ENCODE measurements around the gene HDAC4. TPM values are rescaled to one million over a fixed set of nuclear protein-coding genes. Genes with fewer than 3 reads are reported as not detected.
A peak's percentile ranks its signal among the peaks of the same experiment; 100 is the strongest.

HDAC4 gene
- total and polyA plus RNA-seq, 2 experiments from 2014 or later: 8.1 to 41.8 TPM

GRCh38 chr2:239345251-239345650 is 55.6 kb downstream of the HDAC4 start:
- Histone ChIP-seq H3K79me2 (replicated peaks; ENCODE audit: insufficient read depth) (peaks cover 91% of the 10 kb centered on the region), H3K9me2 (ENCODE audit: insufficient read depth) (no peaks in the 10 kb centered on the region), H3K4me3 (no peak overlapping the region), H3K27ac (ENCODE audit: low read depth) (0 out of 2 replicates have a peak overlapping the region, but pooled peaks have one; percentile 50), H3K4me2 (no peak overlapping the region), H3K27me3 (ENCODE audit: insufficient read depth) (no peaks in the 10 kb centered on the region), H3K36me3 (ENCODE audit: insufficient read depth) (no peaks in the 10 kb centered on the region), H3K4me1 (ENCODE audit: insufficient read depth) (no peaks in the 10 kb centered on the region), H2AFZ (no peak overlapping the region), H3F3A (replicated peaks; ENCODE audit: low read depth) (no peaks in the 10 kb centered on the region), H4K20me1 (replicated peaks; ENCODE audit: insufficient read depth) (peaks cover 11% of the 10 kb centered on the region; the same call in 1 of the 2 replicates)
- TF ChIP-seq STAT1 (IDR thresholded peaks at IDR 0.05; ENCODE audit: unreplicated experiment): no peak
- no peak for TF ChIP-seq POLR2AphosphoS5 (IDR thresholded peaks at IDR 0.05; ENCODE audit: low read depth)
- no peak for TF ChIP-seq ZNF114 (CRISPR knock-in tag; IDR thresholded peaks at IDR 0.05)
- TF ChIP-seq ZNF331 (CRISPR knock-in tag; IDR thresholded peaks at IDR 0.05; ENCODE audit: low read depth): no peak
- Mint-ChIP-seq H3K4me3 (no peak overlapping the region), H3K27ac (no peak overlapping the region), H3K4me1 (peaks cover 10% of the 10 kb centered on the region), H3K27me3 (ENCODE audit: insufficient read depth, low read depth, poor library complexity) (peaks cover 10% of the 10 kb centered on the region), H3K36me3 (ENCODE audit: low read depth) (peaks cover 17% of the 10 kb centered on the region), H3K9me3 (no peaks in the 10 kb centered on the region)
- no peak for DNase-seq (ENCODE audit: low spot score)
- ATAC-seq: no peak

- Mint-ChIP-seq H3K4me3 (no peak overlapping the region), H3K27ac (no peak overlapping the region), H3K27me3 (ENCODE audit: insufficient read depth, low read depth, poor library complexity) (peaks cover 8% of the 10 kb centered on the region), H3K4me1 (peaks cover 9% of the 10 kb centered on the region), H3K36me3 (ENCODE audit: low read depth) (peaks cover 17% of the 10 kb centered on the region), H3K9me3 (no peaks in the 10 kb centered on the region)
- H4K20me1 ChIP-seq (replicated peaks; ENCODE audit: insufficient read depth): 0 out of 2 replicates have a peak, but pooled peaks cover 9% of the 10 kb centered on the region
- no peaks in the 10 kb centered on the region for H3K4me1 ChIP-seq (ENCODE audit: insufficient read depth)
- no peak overlapping the region for H2AFZ ChIP-seq
- no peaks in the 10 kb centered on the region for H3K27me3 ChIP-seq (ENCODE audit: insufficient read depth)
- no peaks in the 10 kb centered on the region for H3F3A ChIP-seq (replicated peaks; ENCODE audit: low read depth)
- H3K4me3 ChIP-seq: no peak overlapping the region
- no peak overlapping the region for H3K4me2 ChIP-seq
- ATAC-seq: no peak
- H3K79me2 ChIP-seq (replicated peaks; ENCODE audit: insufficient read depth): peaks cover 91% of the 10 kb centered on the region
- 0 out of 2 replicates have a peak overlapping the region, but pooled peaks have one; percentile 50 for H3K27ac ChIP-seq (ENCODE audit: low read depth)
- H3K36me3 ChIP-seq (ENCODE audit: insufficient read depth): no peaks in the 10 kb centered on the region
- no peak for DNase-seq (ENCODE audit: low spot score)
- no peaks in the 10 kb centered on the region for H3K9me2 ChIP-seq (ENCODE audit: insufficient read depth)
- TF ChIP-seq CREB1 (CRISPR knock-in tag; IDR thresholded peaks at IDR 0.05; ENCODE audit: low read depth) (no peak), ZNF331 (CRISPR knock-in tag; IDR thresholded peaks at IDR 0.05; ENCODE audit: low read depth) (no peak), STAT1 (IDR thresholded peaks at IDR 0.05; ENCODE audit: unreplicated experiment) (no peak), ZNF462 (CRISPR knock-in tag; IDR thresholded peaks at IDR 0.05) (no peak), REST (IDR thresholded peaks at IDR 0.05; ENCODE audit: unreplicated experiment) (no peak), ZNF114 (CRISPR knock-in tag; IDR thresholded peaks at IDR 0.05) (no peak), EZH2phosphoT487 (IDR thresholded peaks at IDR 0.05; ENCODE audit: unreplicated experiment) (no peak), NANOG (IDR thresholded peaks at IDR 0.05; ENCODE audit: borderline replicate concordance) (no peak), ETS1 (IDR thresholded peaks at IDR 0.05) (no peak)
Measured at GRCh38 chr2:239344857-239345216, 56.0 kb downstream of the HDAC4 start.

All from GM23338 (cell line).